GM21723 (cell line): ENCODE data around the gene LRCH4.

Experiments used
- ATAC-seq: cut with Tn5 transposase; IDR thresholded peaks from one replicate; pipeline ENCODE4 v1.9.1; 2021; ENCODE audit warnings: mild to moderate bottlenecking, moderate library complexity; ENCODE audit not compliant: unreplicated experiment

LRCH4 gene

DNA sequence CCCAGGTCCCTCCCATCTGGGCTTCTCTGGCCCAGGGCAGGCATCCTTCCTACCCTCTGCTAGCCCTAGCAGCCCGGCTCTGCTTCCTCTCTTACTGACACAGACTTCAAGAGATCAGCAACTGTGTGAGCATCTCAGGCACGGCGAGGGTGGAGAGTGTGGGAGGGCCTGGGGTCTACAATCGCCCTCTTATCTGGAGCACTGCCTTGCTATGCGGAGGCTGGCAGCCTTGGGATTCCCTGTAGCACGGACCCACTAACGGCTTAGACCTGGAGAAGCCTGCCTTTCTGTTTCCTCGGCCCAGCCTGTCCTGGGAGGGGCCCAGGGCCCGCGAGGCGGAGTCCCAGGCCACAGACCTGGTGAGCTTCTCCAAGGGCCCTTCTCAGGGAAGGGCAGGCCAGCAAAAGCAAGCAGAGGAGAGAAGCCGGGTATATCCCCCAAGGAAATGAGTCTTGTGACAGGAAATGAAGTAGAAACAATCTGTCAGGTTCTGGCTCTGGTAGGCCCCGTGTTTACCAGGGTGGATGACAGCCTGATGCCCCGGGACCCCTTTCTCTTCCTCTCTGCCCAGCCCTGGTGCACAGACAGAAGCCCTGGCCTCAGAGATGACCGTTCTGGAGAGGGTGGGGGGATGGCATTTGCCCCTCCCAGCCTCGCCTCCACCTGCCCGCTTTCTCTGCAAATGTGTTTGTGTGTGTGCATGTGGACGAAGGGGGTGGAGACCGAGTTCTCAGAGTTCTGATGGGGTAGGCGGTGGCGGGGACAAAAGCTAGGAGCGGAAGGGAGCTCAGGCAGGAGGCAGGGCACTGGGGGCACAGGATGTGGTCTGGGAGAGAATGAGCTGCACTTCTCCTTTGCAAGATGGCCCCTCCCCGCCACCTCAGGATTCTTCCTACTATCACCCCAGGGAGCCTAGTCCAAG is 2.5 kb downstream of the LRCH4 start:
- ATAC-seq: no peak

DNA sequence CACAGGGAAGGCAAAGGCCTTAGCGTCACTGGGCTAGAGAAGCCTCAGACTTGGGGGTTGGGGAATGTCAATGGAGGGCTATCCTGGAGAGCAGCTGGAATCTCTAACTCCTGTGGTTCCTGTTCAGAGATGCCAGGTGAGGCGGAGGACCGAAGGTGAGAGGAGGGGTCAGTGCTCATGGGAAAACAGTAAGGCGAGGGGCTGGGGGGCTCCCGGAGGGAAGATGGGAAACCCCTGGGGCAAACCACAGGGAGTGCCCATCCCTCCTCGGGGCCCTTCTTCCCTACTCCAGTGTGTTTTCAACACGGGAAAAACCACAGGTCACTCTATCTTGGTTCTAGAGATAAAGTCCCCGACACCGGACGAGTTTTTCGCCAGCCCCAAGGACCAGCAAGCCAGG is 3.3 kb downstream of the LRCH4 start:
- ATAC-seq: no peak

DNA sequence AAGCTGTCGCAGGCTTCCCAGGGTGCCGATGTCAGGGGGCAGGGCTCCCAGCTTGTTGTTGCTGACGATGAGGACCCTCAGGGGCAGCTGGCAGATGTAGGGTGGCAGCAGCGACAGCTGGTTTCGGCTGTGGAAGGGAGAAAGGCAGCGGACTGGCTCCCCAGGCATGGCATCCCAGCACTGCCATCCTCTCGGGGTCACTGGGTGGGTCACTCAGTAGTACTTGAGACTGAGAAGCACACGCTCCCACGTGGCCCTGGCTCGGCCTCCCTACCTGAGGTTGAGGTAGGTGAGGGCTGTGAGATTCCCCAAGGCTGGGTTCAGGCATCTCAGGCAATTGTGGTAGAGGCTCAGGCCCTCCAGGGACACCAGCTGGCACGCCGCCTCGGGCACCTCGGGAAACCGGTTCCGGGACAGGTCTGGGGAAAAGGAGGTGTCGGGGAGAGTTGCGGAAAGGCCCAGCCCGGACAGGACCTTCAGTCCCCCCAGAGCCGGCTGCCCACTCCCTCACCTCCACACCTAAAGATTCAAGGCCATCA is 3.8 kb downstream of the LRCH4 start:
- no peak for ATAC-seq

DNA sequence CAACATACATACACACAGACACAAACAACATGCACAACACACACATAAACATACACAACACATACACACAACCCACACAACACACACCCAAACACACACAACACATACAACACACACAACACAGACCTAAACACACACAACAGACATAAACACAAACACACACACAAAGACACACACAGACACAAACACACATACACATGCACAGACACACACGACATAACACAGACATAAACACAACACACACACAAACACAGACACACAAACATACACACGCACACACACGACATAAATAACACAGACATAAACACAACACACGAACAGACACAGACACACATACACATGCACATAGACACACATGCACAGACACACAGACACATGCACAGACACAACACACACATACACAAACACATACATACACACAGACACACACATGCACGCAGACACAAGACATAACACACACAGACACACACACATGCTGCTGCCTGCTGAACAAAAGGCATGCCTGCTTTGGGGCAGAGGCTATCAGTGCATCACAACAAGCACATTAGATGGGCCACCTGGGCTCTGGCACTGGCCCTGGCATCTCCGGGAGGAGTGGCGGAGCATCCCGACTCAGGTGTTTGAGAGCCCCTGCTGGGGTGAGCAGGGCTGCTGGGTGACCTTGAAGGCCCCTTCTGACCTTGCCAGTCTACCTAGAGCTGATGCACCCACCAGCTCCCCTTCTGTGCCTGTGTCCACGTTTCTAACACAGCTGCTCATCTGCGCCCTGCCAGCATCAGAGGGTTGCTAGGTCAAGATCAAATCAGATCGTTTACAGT is 5.3 kb downstream of the LRCH4 start:
- no peak for ATAC-seq

DNA sequence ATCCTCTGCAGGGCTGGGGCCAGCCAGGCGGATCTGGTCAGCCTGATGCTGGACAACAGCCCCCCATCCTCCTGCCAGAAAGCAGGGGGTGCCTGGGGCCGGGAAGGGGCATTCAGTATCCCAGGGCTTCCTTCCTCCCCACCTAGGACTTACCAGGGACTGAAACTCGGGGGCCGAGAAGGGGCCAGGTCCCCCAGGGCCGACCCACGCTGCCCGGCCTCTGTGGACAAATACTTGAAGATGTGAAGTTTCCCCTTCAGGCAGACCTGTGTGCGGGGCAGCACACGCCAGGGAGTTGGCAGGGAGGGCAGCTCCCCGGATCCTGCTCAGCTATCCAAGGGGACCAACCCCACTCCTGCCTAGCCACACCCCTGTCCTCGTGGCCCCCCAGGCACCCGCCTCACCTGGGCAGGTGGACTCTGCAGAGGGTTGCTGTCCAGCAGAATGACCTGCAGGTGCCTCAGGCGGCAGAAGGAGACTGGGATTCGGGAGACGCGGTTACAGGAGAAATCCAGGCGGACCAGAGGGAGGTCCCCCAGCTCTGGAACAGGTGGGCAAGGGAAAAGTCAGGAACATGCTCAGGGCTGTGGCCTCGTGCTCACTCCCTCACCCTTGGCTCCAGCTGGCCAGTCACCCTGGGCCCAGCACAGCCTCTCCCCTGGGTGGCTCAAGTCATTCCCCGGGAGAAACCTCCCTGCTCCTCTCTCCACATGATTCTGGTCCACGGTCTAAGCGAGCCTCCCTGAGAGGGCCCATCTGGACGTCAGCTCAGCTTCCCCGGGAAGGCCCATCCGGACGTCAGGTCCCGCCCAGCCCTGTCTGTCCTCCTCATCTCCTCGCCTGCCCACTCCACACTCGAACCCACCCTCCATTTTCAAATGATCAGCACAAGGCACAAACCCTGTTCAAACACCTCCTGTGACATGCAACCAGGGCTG is 7.4 kb downstream of the LRCH4 start:
- ATAC-seq: no peak

DNA sequence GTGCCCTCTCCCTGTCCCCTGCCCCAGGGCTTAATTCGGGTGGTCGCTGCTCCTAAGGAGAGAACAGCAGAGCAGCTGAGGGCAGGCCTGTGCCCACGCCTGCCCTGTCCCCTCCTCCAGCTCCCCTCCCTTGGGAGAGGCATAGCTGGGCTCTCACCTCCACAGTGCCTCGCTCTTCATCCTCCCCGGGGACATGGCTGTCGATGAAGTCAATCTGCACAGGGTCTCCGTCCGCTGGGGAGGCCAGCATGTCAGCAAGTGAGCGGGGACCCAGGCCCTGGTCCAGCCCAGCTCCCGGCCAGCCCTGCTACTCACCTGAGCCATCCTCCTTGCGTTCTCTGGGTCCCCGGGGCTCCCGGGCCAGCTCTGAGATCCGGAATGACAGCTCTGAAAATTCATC is 8.4 kb downstream of the LRCH4 start:
- no peak for ATAC-seq

DNA sequence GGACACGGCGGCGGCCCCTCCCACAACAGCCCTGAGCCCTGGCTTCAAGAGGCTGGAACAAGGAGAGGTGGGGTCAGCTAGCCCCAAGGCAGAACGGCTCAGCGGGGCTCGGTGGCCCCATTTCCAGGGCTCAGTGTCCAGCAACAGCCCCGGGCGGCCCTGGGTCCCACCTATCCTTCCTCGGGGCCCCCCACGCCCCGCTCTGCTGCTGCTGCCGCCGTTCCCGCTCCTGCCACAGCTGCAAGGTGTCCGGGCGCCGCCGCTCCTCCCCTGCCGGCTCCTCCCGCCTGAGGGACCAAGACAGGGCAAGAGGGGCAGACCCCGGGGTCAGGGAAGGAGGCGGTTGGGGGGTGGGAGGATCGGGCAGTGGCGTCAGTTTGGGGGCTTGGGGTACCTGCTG is 8.8 kb downstream of the LRCH4 start:
- ATAC-seq: no peak

DNA sequence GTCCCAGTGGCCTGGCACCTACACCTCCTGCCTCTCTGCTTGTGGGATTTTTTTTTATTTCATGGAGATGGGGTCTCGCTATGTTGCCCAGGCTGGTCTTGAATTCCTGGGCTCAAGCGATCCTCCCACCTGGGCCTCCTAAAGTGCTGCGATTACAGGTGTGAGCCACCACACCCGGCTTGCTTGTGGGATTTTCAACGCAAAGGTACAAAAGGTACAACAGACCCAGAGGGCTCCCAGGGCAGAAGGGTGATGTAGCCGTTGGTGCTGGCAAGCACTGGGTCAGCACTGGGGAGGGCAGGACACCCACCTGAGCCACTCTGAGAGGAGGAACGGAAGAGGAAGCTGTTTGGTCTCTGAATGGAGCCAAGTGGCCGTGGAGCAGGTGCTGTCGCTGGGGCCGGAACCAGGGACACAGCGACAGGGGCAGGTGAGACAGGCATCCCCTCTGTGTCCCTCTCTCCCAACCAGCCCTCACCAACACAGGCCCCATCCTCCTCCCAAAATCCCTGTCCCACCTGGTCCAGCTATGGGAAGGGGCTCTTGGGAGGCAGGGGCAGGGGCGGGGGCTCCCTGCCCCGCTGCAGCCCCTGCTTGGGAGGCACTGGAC is 9.4 kb downstream of the LRCH4 start:
- no peak for ATAC-seq

DNA sequence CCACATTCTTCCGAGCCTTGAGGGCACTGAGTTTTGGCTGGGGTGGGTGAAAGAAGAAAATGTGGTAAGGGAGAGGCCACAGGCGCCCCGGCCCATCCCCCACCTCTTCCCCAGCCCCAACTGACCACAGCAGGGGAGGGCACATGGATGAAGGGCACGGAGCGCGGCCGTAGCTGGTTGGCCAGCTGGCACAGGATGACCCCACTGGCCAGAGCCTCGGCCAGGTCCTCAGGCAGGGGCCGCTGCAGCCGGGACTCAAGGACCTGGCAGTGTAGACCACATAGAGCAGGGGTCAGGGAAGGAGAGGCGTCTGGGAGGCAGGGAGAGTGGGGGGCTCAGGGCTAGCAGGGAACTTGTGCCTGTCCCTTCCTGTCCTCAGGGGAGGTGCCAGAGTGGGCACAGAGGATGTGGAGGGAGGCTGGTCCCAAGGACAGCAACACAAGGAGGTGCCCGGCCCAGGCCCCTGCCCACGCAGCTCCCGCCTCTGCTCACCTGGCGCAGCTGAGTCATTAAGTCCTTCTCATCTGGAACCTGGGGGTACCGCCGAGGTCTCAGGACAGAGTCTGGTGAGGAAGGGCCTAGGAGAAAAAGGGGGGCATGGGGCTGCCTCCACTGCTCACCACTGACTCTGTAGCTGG is 10.1 kb downstream of the LRCH4 start:
- no peak for ATAC-seq

DNA sequence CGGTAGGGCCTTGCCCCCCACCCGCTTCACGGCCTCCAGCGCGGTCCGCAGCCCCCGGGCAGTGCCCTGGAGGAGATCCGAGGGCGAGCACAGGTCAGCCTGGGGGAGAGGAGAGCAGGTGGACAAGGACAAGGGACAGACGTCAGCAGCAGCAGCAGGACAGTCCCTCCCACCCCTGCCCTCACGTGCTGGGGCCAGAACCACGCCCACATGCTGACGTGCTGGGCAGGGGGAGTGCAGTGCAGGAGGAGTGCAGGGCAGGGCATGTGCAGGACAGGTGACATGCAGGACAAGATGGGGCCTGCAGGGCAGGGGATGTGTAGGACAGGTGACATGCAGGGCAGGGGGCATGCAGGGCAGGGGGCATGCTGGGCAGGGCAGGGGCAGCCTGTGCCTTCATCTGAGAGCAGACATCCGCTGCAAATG is 10.7 kb downstream of the LRCH4 start:
- no peak for ATAC-seq

DNA sequence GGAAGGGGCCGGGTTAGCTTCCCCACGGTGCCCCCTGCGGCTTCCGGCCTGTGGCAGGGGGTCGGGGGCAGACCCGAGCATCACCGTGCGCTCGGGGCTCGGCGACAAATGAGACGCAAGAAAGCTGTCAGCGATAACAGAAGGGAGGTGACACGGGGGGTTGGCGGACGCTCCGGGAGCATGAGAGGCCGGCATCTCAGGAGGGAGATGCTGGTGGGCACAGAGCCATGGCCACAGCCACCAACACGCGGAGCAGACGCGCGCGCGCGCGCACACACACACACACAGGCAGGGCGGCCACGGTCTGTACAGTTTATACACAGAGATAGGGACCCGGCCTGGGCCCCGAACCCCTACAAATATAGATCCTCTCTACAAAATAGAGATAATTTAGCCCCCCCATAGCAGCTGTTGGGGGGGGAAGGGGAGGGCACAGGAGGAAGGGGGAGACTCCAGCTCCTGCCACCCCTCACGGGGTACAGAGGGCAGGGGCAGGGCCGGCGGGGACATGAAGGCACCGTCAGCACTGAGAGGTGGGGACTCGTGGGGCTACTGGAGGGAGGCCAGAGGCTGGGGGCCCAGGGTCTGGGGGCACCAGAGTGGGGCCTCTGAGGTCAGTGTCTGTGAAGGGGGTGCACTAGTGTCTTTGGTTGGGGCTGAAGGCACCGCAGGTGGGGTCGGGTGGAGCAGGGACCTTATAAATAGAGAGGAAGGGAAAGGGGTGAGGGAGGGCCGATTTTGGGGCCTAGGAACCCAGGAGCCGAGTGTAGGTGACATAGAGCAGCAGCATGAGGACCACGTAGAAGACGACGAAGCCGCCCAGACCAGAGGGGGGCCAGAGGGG is 11.3 kb downstream of the LRCH4 start:
- no peak for ATAC-seq

DNA sequence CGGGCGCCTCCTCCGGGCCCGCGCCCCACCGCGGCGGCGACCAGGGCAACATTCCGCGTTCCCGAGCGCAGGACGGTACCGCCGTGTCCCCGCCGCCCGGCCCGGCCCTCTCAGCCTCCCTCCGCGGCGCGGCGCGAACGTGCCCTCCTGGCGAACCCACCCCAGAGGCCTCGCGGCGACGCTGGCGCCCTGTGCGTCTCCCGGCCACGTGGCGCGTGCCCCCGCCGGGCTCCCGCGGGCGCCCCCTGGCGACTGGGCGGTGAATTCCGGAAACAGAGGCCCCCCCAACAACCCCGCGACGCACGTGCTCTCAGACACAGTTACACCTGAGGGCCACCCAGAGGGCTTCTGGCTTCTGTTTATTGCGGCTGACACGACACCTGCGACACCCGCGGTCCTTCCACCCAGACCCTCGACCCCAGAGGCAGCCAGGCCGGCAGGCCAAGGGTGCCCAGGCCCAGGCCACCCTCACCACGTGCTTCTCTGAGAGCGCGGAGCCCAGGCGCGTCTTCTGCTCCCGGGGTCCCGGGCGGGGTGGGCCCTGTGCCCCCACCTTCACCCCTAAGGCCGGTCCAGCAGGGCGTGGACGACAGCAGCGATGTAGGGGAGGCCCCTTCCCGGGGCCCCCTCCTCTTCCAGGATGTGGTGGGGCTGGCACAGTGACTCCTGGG is 12.1 kb downstream of the LRCH4 start, which contains the start of gene SAP25:
Gene SAP25 (minus strand): TSS at position 210 of the 671 bp plus-strand sequence. CDS start 158 bp downstream, at position 52.
- ATAC-seq: no peak

DNA sequence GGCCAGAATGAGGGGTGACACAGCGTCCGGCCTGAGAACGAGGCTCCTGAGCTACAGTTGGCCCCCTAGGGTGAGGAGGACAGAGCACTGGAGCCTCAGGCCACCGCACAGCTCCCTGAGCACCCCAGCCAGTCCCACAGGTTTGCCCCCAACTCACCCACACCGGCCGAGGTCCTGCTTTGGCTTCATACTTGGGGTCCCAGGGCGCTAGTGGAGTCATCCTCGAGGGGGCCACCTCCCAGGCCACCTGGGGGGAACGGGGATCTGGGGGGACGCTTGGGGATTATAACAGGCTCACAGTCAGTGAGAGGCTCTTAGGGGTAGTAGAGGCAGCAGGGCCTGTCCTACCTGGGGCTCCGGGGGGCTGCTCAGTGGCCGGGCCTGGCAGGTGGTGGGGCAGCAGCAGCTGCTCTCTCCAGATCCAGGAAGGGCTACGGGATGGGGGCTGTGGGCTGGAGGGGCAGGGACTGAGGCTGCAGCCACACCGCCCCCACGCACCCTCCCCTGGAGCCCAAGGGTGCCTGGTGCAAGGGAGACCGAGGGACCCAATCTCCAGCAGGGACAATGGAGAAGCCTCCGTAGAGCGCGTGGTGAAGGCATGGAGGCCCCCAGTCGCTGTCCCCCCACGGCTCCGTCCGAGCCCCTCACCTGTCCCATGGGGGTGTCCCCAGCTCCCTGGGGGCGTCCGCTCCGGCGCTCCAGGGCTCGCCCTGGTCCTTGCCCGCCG is 12.8 kb downstream of the LRCH4 start:
- ATAC-seq: no peak

DNA sequence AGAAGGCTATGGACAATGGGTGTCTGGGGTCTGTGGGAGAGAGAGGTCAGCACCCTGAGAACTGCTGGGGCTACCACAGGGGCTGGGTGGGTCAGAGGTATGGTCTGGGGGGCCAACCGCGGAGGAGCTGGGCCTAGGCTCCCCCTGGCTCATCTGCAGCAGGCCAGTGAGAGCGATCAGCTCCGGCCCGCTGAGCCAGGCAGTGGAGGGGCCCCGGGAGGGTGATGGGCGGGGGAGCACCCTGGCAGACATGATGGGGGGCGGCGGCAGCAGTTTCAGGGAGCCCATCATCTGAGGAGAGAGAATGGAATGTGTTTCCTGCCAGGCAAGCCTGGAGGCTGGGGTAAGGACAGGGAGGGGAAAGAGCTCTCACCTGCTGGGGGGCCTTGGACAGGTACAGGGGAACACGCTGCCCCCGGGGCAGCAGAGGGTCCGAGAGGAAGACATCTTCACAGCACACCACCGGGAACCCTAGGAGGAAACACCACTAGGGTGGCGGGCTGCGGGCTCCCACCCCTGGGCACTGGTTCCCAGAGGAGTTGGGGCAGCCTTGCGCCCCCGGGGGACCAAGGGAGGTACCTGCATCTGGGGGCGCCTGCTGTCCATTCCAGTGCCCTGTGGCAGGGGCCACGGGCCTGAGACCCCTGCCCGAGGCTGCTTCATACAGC is 13.5 kb downstream of the LRCH4 start:
- no peak for ATAC-seq

DNA sequence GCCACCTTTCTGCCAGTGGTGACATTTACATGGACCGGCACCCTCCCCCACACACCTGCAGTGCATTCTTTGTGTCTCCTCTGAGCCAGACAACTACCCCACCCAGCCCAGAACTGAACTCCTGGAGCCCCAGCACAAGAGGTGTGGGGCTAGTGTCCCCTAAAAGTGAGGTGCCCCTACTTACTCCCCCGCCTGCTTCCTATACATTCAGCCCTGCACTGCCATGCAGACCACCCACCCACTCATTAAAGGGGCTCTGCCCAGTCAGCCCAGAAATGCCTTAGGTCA is 14.2 kb downstream of the LRCH4 start:
- ATAC-seq: no peak

DNA sequence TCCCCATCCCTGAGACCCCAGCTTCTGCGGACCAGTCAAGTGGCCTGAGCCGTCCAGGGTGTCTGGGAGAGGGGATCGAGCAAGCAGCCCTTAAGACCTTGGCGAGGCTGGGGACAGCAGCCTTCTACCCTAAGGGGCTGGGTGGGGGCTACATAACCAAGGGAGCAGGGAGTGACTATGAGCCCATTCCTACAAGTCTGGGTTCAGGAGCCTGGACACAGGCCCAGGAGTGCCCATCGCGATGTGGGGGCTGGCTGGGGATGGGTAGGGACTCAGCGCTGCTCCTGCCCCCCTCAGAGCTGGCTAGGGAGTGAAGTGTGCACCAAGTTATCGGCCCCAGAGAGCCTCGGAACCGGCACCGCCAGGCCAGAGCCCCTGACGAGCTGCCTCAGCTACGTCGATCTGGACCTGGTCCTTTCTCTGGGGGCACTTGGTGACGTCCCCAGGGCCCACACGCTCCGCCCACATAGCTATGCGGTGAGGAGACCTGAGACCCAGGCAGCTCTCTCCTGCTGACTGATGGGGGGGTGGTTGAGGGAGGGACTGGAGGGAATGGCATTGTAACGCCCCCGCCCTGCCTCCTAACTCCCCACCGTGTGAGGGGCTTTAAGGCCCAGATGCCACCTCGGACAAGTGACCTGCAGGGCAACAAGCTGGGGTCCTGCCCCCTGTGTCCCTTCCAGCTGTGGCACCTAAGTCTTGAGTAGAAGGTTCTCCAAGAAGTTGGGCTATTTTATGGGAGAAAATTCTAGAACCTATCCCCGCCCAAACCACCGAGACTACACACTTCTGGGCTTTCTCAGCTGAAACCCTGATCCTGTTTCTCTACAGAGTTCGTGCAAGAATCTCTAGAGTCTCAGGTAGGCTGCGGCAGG is 14.7 kb downstream of the LRCH4 start:
- ATAC-seq: no peak
